HG03064 (cell line): ENCODE results near the gene ATXN10.

Source experiments
- ATAC-seq: cut with Tn5 transposase; IDR thresholded peaks from one replicate; pipeline ENCODE4 v1.9.1; 2021; ENCODE audit warnings: low read depth; ENCODE audit not compliant: unreplicated experiment

ATXN10 gene

DNA sequence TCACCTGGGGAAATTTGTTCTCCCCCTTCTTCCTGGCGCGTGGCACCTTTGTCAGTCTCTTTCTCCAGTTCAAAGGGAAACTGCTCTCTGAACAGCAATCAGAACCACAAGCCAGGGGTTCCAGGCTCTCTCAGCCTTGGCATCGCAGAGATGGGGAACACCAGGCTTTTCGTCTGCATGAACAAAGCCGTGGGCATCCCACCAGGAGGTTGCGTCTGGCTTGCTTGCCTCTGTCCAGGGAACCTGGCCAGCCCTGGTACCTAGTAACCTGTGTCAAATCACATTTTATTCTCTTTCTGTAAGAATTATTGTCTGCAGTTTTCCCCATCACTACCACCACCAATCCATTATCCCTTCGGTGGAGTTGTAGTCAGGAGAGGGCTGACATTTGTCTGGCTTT, 198.4 kb downstream of the ATXN10 start:
- no peak for ATAC-seq

DNA sequence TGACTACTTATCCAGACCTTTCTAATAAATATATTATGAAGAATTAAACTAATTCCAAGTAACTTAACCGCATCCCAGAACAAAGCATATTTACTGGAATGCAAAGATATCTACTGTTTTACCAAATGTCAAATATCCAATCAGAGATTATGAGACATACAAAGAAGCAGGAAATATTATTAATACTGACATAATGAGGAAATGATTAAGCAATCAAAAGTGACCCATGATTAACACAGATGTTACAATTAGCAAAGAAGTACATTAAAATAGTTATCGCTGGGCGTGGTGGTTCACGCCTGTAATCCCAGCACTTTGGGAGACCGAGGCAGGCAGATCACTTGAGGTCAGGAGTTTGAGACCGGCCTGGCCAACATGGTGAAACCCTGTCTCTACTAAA, 200.1 kb downstream of the ATXN10 start:
- ATAC-seq, result no peak

DNA sequence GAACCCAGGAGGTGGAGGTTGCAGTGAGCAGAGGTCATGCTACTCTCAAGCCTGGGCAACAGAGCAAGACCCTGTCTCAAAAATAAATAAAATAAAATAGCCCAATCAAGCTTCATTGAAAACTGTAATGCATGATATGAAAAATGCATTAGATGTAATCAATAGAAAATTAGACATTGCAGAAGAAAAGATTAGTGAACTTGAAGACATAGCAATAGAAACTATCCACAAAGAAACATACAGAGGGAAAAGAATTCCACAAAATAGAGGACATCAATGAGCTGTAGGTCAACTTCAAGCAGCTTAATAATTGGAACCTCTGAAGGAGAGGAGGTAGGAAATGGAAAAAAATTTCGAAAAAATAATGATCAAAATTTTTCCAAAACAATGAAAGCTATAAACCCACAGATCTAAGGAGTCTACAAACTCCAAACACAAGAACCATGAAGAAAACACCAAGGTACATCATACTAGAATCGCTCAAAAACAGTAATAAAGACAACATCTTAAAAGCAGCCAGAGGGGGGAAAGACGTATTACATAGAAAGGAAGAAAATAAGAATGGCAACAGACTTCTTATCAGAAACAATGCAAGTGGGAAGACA, 201.1 kb downstream of the ATXN10 start:
- ATAC-seq, result no peak

DNA sequence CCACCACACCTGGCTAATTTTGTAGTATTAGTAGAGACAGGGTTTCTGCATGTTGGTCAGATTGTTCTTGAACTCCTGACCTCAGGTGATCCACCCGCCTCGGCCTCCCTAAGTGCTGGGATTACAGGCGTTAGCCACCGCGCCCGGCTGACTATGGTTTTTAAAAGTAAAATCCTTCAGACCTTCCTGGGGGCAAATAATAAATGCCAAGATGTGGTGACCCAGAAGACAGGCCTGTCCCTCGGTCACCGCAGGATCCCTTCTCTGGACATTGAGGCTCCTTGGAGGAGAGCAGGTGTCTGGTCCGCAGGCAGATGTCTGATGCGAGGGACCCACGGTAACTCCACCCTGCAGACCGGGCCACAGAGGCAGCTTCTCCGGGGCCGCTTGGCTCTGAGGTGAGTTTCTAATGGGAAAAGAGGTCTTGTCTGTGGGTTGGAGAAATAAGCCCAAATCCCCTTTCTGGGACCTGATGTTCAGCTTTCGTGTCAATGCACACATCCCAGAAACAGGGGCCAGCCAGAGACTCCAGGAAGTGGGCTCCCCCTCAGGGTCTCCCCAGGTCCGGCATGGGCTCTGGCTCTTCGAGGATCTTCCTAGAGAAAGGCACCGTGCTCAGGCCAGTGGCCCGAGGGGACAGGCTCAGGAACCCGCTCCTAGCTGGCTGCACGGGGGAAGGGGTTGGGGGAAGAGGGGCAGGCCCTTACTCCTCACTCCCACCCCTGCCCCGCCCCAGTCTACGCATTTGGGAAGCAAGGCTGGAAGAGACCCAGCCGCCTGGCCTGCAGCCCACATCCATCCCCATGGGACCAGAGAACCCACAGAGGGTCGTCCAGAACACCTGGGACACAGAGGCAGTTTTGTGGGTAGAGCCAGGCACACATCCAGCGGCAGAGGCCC, 204.8 kb downstream of the ATXN10 start:
- ATAC-seq, result no peak

DNA sequence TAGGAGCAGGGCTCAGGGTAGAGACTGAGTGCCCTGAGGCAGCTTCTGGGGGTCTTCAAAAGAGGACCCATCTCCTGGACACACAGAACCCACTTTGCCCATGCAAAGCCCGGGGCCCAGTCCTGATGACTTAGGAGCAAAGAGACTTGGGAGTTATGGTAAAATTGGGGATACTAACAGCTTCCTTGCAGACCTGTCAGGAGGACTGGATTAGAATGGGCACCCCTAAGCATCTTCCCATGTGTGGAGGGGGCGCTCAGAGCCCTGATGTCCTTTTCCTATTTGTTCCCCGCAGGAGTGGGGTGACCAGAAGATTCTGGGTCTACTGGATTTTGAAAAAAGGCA, 205.4 kb downstream of the ATXN10 start:
- ATAC-seq, result no peak

DNA sequence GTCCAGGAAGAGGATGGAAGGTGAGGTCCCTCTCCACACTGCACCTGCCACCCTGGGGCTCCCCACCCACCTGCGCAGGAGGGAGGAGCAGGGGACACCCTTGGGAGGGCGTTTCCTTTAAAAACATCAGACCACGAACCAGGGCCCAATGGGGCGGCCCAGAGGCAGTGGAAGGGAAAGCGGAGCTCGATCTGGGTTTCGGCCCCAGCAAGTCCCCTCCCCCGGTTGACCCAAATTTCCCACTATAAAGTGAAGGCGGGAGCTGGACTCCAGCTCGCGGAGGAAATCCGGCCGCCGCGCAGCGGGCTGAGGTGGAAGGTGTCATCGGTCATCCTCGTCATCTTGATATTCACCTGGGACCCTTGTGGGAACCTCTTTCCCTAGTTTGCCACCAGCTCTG, 206.0 kb downstream of the ATXN10 start:
- no peak for ATAC-seq

DNA sequence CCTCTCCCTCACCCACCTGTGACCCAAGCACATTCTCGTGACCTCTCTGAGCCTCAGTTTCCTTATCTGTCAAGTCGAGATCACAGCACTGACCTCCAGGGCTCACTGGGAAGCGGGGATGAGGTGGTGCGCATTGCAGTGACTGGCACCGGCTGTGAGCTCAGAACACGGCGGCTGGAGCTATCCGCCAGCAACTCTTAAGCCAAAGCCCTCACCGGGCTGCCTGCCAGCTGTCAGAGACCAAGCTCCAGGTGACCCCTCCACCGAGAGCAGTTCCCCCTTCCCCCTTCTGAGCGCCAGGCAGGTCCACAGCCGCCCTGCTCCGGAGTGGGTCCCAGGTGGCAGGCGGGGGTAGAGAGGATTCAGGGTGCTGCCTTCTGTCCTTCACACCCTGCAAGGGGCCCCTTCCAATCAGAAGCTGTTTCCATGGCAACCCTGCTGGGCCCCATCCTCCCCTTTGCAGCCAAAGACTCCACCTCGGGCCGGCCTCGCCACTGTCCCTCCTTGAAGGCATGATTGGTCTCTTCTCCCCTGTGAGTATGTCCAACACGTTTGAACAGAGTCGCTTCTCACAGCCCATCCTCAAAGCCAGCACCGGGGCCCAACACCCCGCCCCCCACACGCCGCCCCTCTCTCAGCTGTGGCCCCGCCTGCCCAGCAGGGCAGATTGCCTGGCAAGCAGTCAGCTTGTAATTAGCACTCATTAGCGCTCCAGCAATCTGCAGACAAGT, 206.6 kb downstream of the ATXN10 start:
- ATAC-seq, result no peak

DNA sequence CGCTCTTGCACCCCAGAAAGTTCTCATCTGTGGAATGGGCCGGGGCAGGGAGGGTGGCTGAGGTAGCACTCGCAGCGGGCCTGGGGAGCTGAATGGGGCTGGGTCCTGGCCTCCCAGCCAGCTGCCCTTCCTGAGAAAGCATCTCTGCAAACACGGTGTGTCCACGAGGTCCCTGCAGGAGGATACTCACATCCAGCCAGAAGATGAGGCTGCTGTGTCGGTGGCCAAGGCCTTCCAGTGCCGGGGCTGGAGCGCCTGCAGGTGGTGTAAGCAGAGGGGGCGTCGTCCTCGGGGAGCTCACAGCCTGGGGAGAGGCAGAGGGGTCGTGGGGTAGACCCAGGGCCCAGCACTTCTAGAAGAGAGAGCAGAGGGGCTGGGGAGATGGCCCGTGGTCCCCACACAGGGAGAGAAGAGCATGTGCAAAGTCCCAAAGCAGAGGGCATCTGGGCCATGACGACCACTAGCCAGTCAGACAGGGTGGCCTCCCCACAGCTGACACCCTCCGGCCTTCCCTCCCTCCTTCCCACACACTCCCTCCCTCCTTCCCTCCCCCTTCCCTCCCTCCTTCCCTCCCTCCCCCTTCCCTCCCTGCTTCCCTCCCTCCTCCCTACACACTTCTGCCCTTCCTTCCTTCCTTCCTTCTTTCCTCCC, 207.4 kb downstream of the ATXN10 start:
- ATAC-seq, result no peak

DNA sequence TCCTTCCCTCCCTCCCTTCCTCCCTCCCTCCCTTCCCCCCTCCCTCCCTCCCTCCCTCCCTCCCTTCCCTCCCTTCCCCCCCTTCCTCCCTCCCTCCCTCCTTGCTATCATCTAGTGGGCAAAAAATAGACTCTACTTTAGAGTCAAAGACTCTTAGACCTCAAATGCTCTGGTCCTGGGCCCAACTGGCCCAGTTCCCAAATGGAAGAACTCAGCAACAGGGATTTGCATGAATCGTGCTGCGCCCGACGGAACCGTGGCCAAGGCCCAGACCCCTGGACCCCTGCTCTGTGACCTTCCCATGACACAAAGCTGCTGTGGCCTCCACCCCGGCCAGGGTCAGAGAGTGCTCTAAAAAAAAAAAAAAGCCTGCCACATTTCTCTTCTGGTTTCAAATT, 207.9 kb downstream of the ATXN10 start:
- ATAC-seq, result no peak

DNA sequence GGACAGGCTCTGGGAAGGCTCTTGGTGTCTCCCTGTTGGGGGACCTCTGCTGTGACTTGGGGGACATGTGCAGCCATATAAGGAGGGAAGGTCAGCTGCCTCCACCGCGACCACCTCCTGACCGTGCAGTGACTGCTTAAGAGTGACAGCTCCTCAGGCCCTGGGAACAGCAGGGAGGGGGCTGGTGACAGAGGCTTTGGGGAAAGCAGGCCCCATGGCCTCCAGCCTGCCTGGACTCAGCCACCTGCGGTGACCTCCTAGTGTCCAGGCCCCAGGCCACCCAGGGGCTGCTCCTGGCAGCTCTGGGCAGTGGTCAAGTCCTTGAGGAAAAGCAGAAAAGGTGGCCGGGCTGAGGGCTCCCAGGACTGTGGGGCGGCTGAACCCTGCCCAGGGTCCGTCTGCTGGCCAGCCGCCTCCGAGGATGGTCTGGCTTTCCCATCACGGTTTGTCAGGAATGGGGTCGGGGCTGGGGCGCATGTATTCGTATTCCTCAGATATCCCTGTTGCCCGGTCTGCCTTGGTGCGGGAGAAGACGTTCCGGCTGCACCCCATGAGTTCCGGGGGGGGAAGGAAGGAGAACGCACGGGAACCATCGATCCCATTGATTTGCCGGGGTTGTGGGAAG, 208.6 kb downstream of the ATXN10 start:
- ATAC-seq, result no peak

DNA sequence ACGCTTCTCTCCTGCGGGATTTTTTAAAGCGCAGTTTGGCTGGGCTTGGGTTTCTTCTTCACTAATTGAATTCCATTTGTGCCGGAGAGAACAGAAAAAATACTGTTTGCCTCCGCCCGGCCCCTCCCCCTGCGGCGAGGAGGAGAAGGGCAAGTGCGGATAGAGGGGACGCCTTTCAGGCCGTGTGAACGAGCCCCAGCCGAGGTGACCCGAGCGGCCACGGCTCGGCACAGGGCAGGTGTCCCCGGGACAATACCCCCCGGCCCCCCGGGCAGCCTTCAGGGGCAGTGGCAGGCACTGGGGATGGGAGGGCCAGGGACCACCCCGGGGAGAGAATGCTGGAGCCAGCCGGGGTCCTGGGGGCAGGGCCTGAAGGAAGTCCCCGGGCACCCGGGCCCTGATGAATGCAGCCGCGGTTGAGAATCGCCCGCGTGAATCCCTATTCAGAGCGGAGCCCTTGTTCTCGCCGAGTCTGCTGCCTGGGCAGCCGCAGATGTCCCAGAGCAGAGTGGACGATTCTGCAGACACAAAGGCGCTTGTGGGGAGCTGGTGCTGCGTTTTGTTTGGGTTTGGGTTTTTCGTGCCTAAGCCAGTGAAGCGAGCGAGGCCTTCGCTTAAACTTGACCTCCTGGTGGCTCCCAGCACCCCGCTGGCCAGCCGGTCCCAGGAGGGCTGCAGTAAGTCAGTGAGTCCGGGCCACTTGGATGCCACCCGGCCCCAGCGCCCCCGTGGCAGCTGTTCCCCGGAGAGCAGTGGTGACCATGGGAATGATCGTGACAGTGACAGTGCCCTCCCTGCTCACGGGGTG, 209.3 kb downstream of the ATXN10 start:
- ATAC-seq, result no peak

DNA sequence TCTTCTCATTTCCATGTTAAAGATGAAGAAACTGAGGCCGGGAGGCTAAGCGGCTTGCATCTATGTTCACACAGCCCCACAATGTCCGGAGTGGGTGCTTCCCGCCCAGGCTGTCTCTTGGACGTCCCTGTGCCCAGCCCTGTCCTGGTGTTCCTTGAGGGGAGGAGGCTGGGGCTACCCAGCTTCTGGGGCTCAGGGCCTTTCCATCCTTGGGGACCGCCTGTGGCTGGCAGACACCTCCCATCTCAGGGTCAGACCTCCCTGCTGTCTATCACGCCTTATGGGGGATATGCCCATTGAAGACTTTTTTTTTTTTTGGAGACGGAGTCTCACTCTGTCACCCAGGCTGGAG, 209.9 kb downstream of the ATXN10 start:
- ATAC-seq, result no peak

DNA sequence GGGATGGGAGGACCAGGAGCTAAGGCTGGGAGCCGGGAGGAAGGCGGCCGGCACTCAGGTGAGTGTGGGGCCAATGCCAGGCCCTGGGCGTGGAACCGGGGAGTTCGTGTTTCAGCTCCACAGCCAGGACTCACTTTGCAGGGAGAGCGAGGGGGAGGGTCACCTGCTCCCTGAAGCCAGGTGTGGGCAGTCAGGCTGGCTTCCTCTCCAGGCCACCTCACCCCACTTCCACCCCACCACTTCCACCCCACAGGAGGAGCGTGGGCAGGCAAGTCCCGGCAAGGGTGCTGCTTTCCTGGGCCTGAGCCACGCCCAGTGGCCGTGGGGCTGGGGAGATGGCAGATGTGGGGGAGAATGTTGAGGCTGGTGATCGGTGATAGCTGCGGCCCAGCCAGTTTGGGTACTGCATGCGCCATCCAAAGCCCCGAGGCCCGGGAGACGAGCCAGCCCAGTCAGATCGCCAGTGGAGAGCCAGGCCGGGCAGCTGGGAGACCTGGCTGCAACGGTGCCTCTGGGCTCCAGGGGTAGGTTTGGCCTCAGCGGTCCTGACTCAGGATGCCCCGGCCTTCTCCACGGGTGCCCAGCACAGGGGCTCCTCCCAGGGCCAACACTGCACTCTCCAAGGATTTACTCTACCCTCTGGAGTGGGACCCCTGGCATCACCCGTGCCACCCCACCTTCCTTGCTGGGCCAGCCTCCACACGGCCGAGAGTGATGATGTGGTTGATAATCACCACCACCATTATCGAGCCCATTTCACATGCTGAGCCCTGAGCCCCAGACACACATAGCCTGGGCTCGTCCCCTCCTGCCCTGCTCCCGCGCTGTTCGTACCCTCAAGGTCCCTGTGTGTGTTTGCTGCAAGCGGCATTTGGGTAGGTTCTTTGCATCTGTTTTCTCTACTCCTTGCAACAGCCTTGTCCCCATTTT, 211.5 kb downstream of the ATXN10 start:
- no peak for ATAC-seq

DNA sequence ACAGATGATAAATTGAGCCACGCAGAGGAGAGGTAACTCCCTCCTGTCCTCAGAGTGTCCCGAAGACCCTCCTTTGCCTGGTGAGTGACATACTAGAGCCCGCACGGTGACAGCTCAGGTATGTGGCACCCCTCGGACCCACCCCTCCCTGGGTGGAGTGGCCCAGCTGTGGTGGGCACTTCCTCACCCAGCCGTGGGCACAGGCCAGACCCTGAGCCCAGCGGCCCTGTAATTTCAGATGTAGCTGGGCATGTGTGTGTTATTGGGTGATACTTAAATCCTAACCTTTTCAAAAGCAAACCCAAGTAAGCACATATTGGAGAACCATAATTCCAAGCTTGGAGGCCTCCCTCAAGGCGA, 212.2 kb downstream of the ATXN10 start:
- ATAC-seq, result no peak

DNA sequence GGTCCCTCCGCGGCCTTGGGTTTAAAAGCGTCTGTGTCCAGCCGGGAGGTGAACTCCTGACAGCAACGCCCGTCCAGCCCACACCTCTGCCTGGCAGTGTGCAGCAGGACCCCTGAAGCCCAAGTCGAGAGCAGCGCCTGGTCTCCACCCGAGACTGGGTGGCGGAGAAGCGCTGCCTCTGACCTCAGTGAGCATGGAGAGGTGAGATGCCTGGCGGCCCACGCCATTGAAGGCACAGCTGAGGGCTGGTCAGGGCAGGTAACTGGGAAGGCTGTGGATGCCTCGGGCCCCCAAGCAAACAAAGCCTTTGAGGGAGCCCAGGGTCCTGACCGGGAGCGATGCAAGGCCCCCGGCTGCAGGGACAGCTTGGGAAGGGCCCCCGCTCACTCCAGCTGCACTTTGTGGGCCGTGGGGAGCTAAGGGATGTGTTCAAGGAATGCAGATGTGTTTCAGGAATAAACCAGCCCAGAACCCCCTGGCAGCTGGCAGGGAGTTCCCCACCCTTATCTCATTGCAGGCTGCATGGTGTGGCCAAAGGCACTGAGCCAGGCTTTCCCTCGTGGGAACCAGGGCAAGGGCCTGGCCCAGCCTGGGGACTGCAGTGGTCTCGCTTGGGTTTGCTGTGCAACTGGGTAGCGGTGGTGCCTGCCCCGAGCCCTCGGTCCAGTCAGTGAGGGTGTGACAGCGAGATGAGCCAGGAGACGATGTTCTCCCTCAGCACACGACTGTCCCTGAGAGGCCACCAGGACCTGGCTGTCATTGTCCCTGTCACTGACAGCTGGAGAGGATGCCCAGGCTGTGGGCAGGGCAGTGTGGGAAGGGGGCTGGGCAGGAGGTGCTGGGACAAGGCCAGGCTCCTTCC, 212.8 kb downstream of the ATXN10 start:
- ATAC-seq, result no peak

DNA sequence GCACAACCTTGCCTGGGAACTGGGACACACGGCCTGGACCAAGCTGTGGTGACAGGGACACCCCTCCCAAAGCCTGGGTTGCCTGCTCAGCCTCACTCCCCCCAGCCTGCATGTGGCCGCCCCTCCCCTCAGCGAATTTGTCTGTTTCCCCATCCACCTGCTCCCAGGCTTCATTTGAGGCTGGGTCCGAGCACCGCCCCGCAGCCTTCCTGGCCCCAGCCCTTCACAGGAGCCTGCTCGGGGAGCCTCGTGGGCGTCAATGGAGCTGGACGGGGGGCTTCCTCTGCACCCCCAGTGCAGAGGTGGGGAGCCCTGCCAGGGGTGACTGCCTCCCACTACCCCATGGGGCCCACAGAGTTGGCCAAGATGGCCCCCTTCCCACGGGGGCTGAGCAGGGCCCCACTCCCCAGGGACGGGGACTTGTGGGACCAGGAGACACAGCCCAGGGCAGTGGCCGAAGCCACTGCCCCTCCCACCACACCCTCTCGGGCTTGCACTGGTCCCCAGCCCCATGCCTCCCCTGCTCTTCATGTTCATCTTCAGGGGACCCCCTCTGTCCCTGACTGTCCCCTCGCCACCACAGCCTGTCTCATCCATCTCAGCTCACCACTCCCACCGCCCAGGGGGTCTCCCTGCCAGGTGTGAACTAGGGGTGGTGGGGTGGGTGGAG, 213.7 kb downstream of the ATXN10 start:
- ATAC-seq, result no peak

DNA sequence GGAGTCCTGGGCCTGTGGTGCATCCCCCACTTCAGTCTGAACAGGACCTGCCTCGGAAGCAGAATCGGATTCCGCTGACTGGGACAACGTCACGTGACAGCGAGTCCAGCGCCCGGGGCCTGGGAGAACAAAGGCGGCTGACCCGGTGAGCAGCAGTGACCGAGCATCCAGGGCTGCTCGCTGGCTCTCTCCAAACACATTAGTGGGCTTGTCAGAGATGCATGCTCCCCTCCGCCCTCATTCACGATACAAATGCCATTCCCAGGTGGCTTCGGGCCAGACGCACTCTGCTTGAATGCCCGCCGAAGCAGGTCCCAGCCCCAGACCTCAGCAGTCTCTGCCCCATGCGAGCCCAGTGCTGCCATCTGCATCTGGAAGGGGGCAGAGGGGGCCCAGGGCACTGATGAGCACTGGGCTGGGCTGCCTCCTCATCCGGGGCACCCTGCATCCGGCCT, 214.3 kb downstream of the ATXN10 start:
- ATAC-seq, result no peak
